AG10803 (cell line): Measurements from ENCODE around the gene CAPN12.

Experiments
- DNase-seq: peaks from one replicate; pipeline ENCODE4 v3.0.0; 2010; ENCODE audit warnings: low read depth
- H3K4me3 ChIP-seq: 2 replicates; pipeline ENCODE4 v1.5.1; 2011; ENCODE audit warnings: mild to moderate bottlenecking, low read length, control low read depth
- TF ChIP-seq, protein P1 (sequence below): conservative IDR thresholded peaks from 2 replicates; pipeline ENCODE4 v1.5.1; 2011; ENCODE audit warnings: mild to moderate bottlenecking, low read length, control low read depth, inconsistent platforms

Gene CAPN12

DNA sequence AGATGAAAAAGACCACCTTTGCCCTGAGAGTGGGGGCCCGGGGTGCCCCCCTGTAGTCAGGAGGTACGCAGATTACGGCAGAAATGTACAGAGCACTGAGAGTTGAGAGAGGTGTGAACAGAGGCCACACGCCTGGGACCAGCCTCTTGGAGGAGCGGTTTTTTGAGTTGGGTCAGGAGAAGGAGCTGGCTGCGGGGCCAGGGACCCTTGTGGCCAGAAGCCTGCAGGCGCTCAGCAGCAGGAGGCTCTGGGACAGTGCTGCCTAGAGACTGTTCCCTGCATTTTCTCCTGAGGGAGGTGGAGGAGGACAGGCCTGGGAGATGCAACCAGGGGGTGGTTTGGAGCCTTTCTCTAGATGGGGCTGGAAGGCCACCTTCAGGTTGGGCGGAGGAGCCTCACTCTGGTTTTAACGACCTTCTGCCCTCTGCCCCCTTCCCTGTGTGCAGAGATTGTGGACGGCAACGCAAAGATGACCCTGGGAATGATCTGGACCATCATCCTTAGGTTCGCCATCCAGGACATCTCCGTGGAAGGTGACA, 39.7 kb downstream of the CAPN12 start:
- TF ChIP-seq, protein P1, sequence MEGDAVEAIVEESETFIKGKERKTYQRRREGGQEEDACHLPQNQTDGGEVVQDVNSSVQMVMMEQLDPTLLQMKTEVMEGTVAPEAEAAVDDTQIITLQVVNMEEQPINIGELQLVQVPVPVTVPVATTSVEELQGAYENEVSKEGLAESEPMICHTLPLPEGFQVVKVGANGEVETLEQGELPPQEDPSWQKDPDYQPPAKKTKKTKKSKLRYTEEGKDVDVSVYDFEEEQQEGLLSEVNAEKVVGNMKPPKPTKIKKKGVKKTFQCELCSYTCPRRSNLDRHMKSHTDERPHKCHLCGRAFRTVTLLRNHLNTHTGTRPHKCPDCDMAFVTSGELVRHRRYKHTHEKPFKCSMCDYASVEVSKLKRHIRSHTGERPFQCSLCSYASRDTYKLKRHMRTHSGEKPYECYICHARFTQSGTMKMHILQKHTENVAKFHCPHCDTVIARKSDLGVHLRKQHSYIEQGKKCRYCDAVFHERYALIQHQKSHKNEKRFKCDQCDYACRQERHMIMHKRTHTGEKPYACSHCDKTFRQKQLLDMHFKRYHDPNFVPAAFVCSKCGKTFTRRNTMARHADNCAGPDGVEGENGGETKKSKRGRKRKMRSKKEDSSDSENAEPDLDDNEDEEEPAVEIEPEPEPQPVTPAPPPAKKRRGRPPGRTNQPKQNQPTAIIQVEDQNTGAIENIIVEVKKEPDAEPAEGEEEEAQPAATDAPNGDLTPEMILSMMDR: no peak
- H3K4me3 ChIP-seq: no peak overlapping the region
- no peak for DNase-seq

DNA sequence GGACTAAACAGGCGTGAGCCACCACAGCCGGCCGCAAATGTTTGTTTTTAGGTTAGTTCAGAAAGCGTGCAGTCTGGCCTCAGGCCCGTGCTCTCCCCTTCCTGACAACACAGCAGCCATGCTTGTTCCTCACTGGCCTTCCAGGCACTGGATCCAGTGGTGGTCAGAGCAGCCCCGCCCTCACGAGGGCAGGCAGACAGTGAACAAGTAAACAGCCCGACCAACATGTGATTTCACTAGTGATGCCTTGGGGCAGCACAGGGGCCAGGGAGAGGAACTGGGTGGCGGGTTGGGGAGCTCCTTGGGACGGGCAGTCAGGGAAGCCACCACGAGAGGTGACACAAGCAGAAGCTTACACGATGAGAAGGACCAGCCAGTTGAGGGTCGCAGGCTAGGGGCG, 40.8 kb downstream of the CAPN12 start:
- DNase-seq: no peak
- TF ChIP-seq, protein P1: no peak
- H3K4me3 ChIP-seq: no peak overlapping the region

DNA sequence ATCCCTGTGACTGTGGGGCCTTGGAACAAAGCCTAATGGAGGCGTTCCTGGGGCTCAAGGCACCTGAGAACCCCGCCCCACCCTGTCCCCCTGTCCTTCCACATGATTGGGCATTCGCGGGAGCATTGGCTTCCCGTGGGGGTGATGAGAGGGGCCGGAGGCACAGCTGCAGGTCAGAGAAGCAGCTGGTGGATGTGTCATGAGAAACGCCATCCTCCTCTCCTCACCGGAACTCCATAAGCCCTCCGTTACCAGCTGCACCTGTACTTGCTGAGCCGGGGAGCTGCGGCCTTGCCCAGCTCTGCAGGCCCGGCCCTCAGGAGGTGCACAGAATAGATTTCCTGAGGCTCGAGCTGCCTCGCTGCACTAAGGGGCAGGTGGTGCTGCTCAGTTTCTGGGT, 42.0 kb downstream of the CAPN12 start:
- DNase-seq: no peak
- H3K4me3 ChIP-seq: no peak overlapping the region
- TF ChIP-seq, protein P1: no peak

DNA sequence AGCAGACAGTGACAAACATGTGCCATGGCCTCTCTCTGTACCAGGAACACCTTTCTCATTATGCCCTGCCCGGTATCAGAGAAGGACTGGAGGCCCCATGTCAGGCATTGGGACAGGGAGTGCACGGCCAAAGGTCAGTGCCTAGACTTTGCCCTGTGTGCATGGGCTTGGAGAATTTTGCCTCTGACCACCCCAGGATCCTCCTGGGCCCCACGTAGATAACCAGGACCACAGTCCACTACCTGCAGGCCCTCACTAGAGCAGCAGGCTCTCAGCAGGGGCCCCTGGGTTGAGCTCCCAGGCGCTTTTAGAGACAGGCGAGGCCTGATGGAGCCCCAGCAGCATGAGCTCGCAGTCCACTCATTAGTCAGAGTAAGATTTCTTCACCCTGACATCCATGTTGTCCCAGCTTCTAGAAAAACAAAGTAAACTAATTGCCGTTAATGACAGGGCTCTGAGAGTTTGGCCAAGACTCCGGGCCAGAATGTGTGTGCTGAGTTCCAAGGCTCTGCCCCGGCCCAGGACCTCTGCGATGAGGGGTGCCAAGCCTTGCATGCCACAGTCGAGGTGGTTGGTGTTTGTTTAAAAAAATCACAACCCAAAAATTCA, 42.7 kb downstream of the CAPN12 start:
- DNase-seq: peak; percentile 67
- H3K4me3 ChIP-seq: no peak overlapping the region
- TF ChIP-seq, protein P1: no peak

DNA sequence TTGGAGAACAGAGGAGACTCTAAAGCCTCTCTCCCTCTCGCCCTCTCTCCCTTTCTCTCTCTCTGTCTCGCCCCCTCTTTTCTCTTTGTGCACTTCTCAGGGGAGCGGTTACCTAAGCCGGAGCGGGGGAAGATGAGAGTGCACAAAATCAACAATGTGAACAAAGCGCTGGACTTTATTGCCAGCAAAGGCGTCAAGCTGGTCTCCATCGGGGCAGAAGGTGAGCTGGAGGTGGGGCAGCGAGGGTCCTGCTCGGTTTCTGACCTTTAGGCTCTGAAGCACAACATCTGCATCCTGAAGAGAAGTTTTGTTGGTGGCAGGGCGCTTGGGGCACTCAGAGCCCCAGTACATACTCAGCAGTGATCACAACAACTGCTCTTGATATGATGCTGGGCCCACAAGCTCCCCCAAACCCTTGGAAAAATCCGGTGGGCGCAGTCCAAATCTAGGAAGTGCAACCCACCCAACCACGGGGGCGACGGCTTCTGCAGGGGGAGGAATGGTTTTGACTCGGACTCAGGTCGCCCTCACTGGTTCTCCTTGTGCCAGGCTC, 43.3 kb downstream of the CAPN12 start:
- TF ChIP-seq, protein P1: no peak
- H3K4me3 ChIP-seq: no peak overlapping the region
- DNase-seq: no peak

DNA sequence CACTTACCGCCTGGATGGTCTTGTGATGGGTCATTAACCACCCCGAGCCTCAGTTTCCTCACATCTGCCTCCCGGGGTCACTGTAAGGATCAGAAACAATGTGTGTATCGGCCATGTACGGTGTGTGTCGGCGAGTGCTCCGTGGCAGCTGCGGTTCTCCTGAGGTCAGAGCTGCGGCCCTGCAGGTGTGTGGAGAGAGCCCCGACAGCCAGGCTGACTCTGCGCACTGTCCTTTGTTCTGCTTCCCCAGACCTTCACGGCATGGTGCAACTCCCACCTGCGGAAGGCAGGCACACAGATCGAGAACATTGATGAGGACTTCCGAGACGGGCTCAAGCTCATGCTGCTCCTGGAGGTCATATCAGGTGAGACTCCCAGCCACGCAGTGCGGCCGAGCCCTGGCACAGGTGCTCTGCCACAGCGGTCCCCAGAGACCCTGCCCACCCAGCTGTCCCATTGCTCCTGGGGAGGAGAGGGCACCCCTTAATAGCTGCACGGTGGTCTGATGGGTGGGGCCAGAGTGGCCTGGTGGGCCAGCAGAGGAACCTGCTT, 43.8 kb downstream of the CAPN12 start:
- DNase-seq: no peak
- TF ChIP-seq, protein P1: no peak
- H3K4me3 ChIP-seq: no peak overlapping the region
